Esophagus muscularis mucosa (tissue), 4 donors: Measurements from ENCODE around the gene TOLLIP.

Experiments used
- EP300 ChIP-seq: sonication (generic); formaldehyde crosslinking; IDR thresholded peaks from one replicate; pipeline ENCODE4 v1.6.1; 2017; ENCODE audit warnings: antibody characterized with exemption
- POLR2A ChIP-seq: fragments of 450-650 bp; IDR thresholded peaks from one replicate; pipeline ENCODE4 v1.6.1; 2017; ENCODE audit warnings: antibody characterized with exemption, moderate library complexity, mild to moderate bottlenecking, low read depth
- POLR2AphosphoS5 ChIP-seq, 2 donors: sonication (generic); formaldehyde crosslinking; IDR thresholded peaks; one replicate each; pipeline ENCODE4 v1.6.1; 2017; ENCODE audit warnings: antibody characterized with exemption in 2 of 2
- TF ChIP-seq, protein P1 (sequence below), 3 experiments: fragments of 200-600 bp in 2 of 3; fragments of 450-650 bp in 1 of 3; sonication (generic) in 2 of 3; IDR thresholded peaks; one replicate each; pipeline ENCODE4 v1.5.1; 2017 to 2019; ENCODE audit warnings: antibody characterized with exemption in 3 of 3, mild to moderate bottlenecking in 2 of 3, moderate library complexity in 1 of 3

DNA sequence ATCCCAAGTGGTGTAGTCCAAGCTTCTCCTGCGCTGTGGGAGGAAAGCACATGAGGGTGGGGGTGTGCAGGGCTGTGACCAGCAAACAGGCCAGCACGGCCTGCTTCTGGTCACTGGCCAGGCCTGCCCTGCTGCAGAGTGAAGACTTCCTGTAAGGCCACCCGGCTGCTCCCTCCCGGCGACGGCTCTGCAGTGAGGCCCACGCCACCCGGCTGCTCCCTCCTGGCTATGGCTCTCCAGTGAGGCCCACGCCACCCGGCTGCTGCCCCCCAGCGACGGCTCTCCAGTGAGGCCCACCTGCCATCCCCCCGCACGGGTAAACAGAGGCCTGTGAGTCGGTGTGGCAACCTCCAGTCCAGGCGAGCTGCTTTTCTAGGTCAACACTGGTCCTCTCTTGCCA is 48.9 kb upstream of the TOLLIP start:
- TF ChIP-seq, protein P1, sequence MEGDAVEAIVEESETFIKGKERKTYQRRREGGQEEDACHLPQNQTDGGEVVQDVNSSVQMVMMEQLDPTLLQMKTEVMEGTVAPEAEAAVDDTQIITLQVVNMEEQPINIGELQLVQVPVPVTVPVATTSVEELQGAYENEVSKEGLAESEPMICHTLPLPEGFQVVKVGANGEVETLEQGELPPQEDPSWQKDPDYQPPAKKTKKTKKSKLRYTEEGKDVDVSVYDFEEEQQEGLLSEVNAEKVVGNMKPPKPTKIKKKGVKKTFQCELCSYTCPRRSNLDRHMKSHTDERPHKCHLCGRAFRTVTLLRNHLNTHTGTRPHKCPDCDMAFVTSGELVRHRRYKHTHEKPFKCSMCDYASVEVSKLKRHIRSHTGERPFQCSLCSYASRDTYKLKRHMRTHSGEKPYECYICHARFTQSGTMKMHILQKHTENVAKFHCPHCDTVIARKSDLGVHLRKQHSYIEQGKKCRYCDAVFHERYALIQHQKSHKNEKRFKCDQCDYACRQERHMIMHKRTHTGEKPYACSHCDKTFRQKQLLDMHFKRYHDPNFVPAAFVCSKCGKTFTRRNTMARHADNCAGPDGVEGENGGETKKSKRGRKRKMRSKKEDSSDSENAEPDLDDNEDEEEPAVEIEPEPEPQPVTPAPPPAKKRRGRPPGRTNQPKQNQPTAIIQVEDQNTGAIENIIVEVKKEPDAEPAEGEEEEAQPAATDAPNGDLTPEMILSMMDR (IDR thresholded peaks at IDR 0.05), result no peak
- TF ChIP-seq POLR2A, result no peak
- no peak for TF ChIP-seq EP300
- no peak for TF ChIP-seq POLR2AphosphoS5 (IDR thresholded peaks at IDR 0.05)
